DOHH2 (cell line): ENCODE measurements around the gene SLC22A16.

Experiments
- EZH2phosphoT487 ChIP-seq: fragments of 200-600 bp; sonication (generic); IDR thresholded peaks from 2 replicates; pipeline ENCODE4 v1.6.1; 2017; ENCODE audit warnings: borderline replicate concordance, mild to moderate bottlenecking, antibody characterized with exemption, low read length, moderate library complexity, mixed read lengths
- TF ChIP-seq, protein P1 (sequence below): fragments of 200-600 bp; sonication (generic); IDR thresholded peaks from one replicate; pipeline ENCODE4 v1.5.1; 2014; ENCODE audit warnings: antibody characterized with exemption, mild to moderate bottlenecking, low read depth, low read length; ENCODE audit not compliant: poor library complexity, severe bottlenecking

- TF ChIP-seq, protein P1, sequence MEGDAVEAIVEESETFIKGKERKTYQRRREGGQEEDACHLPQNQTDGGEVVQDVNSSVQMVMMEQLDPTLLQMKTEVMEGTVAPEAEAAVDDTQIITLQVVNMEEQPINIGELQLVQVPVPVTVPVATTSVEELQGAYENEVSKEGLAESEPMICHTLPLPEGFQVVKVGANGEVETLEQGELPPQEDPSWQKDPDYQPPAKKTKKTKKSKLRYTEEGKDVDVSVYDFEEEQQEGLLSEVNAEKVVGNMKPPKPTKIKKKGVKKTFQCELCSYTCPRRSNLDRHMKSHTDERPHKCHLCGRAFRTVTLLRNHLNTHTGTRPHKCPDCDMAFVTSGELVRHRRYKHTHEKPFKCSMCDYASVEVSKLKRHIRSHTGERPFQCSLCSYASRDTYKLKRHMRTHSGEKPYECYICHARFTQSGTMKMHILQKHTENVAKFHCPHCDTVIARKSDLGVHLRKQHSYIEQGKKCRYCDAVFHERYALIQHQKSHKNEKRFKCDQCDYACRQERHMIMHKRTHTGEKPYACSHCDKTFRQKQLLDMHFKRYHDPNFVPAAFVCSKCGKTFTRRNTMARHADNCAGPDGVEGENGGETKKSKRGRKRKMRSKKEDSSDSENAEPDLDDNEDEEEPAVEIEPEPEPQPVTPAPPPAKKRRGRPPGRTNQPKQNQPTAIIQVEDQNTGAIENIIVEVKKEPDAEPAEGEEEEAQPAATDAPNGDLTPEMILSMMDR = no peak
- no peak for TF ChIP-seq EZH2phosphoT487
Observed at GRCh38 chr6:110520992-110521543, 44.7 kb upstream of the SLC22A16 start.
